Activated CD4-positive, alpha-beta memory T cell treated with anti-CD3 and anti-CD28 coated beads, Interleukin-2, amount 10 ng/mL, durations not matched to agents 7 days and 5 days (primary cell): Measurements from ENCODE around the gene IPCEF1. TPM values are rescaled to one million over a fixed set of nuclear protein-coding genes. Genes with fewer than 3 reads are reported as not detected.

Source experiments
- total RNA-seq, 2 experiments: library from RNA; stranded (reverse); gene quantifications; one replicate each; pipeline ENCODE4 v1.2.3, GENCODE V29; 2021

IPCEF1 gene
- total RNA-seq, 2 experiments from 2014 or later, result 13.8 to 20.3 TPM

Other genes with a start within 250 kb of the IPCEF1 start
- not detected for gene CNKSR3, start 153.9 kb upstream of the IPCEF1 start, total RNA-seq